Liver (tissue), 3 donors: Measurements from ENCODE around the gene NMNAT2.

Experiments
- RAD21 ChIP-seq, 2 donors: IDR thresholded peaks; 2 replicates each; pipeline ENCODE4 v1.6.1; 2016; ENCODE audit warnings: antibody characterized with exemption in 2 of 2, mild to moderate bottlenecking in 2 of 2
- SP1 ChIP-seq: IDR thresholded peaks from 2 replicates; pipeline ENCODE4 v1.6.1; 2018; ENCODE audit warnings: antibody characterized with exemption, mild to moderate bottlenecking
- TAF1 ChIP-seq: conservative IDR thresholded peaks from 2 replicates; pipeline ENCODE4 v1.6.1; 2016; ENCODE audit warnings: antibody characterized with exemption, mild to moderate bottlenecking
- TF ChIP-seq, protein P1 (sequence below): fragments of 150-350 bp; IDR thresholded peaks from 2 replicates; pipeline ENCODE4 v1.5.1; 2017; ENCODE audit warnings: improper control_type of control experiment, low read depth, low read length; ENCODE audit not compliant: missing input control
- TF ChIP-seq, protein P2 (sequence below): IDR thresholded peaks from 2 replicates; pipeline ENCODE4 v1.6.1; 2016; ENCODE audit warnings: antibody characterized with exemption, mild to moderate bottlenecking
- donor health status: healthy.
- donor health status: healthy.

GRCh38 chr1:183281039-183281438, 137.1 kb downstream of the NMNAT2 start:
- TF ChIP-seq, protein P1, sequence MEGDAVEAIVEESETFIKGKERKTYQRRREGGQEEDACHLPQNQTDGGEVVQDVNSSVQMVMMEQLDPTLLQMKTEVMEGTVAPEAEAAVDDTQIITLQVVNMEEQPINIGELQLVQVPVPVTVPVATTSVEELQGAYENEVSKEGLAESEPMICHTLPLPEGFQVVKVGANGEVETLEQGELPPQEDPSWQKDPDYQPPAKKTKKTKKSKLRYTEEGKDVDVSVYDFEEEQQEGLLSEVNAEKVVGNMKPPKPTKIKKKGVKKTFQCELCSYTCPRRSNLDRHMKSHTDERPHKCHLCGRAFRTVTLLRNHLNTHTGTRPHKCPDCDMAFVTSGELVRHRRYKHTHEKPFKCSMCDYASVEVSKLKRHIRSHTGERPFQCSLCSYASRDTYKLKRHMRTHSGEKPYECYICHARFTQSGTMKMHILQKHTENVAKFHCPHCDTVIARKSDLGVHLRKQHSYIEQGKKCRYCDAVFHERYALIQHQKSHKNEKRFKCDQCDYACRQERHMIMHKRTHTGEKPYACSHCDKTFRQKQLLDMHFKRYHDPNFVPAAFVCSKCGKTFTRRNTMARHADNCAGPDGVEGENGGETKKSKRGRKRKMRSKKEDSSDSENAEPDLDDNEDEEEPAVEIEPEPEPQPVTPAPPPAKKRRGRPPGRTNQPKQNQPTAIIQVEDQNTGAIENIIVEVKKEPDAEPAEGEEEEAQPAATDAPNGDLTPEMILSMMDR: no peak
- TF ChIP-seq, protein P2, sequence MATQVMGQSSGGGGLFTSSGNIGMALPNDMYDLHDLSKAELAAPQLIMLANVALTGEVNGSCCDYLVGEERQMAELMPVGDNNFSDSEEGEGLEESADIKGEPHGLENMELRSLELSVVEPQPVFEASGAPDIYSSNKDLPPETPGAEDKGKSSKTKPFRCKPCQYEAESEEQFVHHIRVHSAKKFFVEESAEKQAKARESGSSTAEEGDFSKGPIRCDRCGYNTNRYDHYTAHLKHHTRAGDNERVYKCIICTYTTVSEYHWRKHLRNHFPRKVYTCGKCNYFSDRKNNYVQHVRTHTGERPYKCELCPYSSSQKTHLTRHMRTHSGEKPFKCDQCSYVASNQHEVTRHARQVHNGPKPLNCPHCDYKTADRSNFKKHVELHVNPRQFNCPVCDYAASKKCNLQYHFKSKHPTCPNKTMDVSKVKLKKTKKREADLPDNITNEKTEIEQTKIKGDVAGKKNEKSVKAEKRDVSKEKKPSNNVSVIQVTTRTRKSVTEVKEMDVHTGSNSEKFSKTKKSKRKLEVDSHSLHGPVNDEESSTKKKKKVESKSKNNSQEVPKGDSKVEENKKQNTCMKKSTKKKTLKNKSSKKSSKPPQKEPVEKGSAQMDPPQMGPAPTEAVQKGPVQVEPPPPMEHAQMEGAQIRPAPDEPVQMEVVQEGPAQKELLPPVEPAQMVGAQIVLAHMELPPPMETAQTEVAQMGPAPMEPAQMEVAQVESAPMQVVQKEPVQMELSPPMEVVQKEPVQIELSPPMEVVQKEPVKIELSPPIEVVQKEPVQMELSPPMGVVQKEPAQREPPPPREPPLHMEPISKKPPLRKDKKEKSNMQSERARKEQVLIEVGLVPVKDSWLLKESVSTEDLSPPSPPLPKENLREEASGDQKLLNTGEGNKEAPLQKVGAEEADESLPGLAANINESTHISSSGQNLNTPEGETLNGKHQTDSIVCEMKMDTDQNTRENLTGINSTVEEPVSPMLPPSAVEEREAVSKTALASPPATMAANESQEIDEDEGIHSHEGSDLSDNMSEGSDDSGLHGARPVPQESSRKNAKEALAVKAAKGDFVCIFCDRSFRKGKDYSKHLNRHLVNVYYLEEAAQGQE: no peak
- no peak for TF ChIP-seq TAF1
- no peak for TF ChIP-seq RAD21 (IDR thresholded peaks at IDR 0.05)
- TF ChIP-seq SP1: no peak
